Right lobe of liver (tissue), 4 donors: ENCODE data around the gene MRPL24.

Experiments
- POLR2A ChIP-seq: fragments of 450-650 bp; IDR thresholded peaks from one replicate; pipeline ENCODE4 v1.6.1; 2017; ENCODE audit warnings: antibody characterized with exemption, mild to moderate bottlenecking
- TF ChIP-seq, protein P1 (sequence below), 4 donors: fragments of 200-600 bp in 3 of 4; fragments of 450-650 bp in 1 of 4; IDR thresholded peaks; one replicate each; pipeline versions ENCODE4 v1.5.1 to v1.8.0; 2016 to 2022; ENCODE audit warnings: antibody characterized with exemption in 4 of 4, mild to moderate bottlenecking in 2 of 4
- donor health status: DM: no; HTN: no; CAD: no.
- donor health status: DM: no; HTN: no; CAD: no.
- donor health status: DM: no; HTN: yes; CAD: no.

DNA sequence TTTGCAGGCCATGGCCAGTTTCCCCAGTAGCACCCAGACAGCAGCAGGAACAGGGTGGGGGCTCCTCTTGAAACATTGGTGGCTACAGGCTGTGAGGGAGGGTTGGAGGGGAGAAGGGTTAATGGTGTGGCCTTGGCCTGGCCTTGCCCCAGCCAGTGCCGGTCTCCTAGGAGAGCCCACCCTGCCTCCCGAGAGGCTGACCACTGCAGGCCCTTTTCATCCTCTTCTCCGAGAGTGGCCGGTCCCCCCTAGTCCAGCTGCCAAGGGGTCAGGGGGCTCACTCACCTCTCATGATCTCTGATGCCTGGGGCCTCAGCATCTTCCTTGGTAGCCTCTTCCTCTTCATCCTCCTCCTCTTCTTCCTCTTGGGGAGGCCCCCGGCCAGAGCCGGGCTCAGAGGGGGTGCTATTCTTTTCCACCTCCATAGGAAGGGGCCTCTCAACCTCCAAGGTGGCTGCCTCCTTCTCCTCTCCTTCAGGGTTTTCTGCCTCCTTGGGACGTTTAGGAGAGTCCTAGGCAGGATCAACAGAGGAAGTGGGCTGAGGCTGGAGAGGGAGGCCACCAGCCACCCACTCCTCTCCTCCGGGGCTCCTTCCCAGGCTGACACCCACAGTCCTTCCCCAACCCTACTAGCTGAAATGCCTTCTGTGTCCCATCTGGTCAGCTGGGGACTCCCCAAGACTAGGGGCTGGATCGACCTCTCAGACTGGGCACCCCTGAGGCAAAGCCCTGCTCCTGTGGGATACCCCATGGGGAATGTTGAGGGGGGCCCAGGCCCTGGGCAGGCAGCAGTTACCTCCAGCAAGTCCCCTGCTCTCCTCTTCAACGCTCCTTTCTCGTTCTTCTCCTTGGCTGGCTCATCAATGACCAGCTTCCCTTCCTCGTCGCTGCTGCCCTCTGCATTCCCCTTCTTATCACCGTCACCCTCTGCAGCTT lies 2.7 kb upstream of the MRPL24 start:
- TF ChIP-seq POLR2A, result no peak
- TF ChIP-seq, protein P1, sequence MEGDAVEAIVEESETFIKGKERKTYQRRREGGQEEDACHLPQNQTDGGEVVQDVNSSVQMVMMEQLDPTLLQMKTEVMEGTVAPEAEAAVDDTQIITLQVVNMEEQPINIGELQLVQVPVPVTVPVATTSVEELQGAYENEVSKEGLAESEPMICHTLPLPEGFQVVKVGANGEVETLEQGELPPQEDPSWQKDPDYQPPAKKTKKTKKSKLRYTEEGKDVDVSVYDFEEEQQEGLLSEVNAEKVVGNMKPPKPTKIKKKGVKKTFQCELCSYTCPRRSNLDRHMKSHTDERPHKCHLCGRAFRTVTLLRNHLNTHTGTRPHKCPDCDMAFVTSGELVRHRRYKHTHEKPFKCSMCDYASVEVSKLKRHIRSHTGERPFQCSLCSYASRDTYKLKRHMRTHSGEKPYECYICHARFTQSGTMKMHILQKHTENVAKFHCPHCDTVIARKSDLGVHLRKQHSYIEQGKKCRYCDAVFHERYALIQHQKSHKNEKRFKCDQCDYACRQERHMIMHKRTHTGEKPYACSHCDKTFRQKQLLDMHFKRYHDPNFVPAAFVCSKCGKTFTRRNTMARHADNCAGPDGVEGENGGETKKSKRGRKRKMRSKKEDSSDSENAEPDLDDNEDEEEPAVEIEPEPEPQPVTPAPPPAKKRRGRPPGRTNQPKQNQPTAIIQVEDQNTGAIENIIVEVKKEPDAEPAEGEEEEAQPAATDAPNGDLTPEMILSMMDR (IDR thresholded peaks at IDR 0.05), result no peak
